Measurements from ENCODE around the gene PPM1A.

DNA sequence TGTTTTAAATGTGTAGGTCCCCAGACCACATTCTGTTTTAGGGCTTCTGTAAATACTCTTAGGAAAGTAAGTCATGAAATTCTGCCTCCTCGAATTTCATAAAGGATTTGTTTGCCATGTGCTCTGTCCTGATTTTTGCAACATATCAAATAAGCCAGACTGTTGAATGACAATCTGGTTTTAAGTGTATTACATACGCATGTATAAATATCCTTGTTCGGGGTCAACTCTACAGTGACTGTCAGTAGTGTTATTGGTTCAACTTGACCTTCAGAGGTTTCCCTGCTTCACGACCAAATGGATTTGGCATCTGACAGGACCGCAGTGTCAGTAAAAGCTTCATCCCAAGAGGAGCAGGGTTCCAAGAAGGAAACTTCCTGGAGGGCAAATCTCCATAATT, 52.7 kb downstream of the PPM1A start:
- TF ChIP-seq POLR2AphosphoS5 (IDR thresholded peaks at IDR 0.05) (no peak), POLR2A (IDR thresholded peaks at IDR 0.05; ENCODE audit: low read depth) (no peak), EP300 (IDR thresholded peaks at IDR 0.05) (no peak)
- TF ChIP-seq, protein P1, sequence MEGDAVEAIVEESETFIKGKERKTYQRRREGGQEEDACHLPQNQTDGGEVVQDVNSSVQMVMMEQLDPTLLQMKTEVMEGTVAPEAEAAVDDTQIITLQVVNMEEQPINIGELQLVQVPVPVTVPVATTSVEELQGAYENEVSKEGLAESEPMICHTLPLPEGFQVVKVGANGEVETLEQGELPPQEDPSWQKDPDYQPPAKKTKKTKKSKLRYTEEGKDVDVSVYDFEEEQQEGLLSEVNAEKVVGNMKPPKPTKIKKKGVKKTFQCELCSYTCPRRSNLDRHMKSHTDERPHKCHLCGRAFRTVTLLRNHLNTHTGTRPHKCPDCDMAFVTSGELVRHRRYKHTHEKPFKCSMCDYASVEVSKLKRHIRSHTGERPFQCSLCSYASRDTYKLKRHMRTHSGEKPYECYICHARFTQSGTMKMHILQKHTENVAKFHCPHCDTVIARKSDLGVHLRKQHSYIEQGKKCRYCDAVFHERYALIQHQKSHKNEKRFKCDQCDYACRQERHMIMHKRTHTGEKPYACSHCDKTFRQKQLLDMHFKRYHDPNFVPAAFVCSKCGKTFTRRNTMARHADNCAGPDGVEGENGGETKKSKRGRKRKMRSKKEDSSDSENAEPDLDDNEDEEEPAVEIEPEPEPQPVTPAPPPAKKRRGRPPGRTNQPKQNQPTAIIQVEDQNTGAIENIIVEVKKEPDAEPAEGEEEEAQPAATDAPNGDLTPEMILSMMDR (IDR thresholded peaks at IDR 0.05), result no peak
